PFSK-1 (cell line): ENCODE data around the gene TTC39C.

Experiments used
- FOXP2 ChIP-seq: optimal IDR thresholded peaks from 2 replicates; pipeline ENCODE3; 2011; ENCODE audit warnings: borderline replicate concordance, control low read depth, inconsistent platforms; ENCODE audit not compliant: insufficient read depth; ENCODE audit errors: extremely low read length, extremely low read depth
- POLR2AphosphoS5 ChIP-seq: IDR thresholded peaks from 2 replicates; pipeline ENCODE4 v1.6.1; 2012; ENCODE audit warnings: low read depth, mild to moderate bottlenecking, control low read depth, low read length, moderate library complexity
- REST ChIP-seq, 2 experiments: IDR thresholded peaks; 2 replicates each; pipeline versions ENCODE4 v1.6.1 to v1.8.0; 2011 to 2012; ENCODE audit warnings: low read depth in 2 of 2, low read length in 2 of 2, control low read depth in 1 of 2, inconsistent platforms in 1 of 2, mild to moderate bottlenecking in 1 of 2, moderate library complexity in 1 of 2; ENCODE audit not compliant: insufficient read depth in 1 of 2
- SIN3A ChIP-seq: IDR thresholded peaks from 2 replicates; pipeline ENCODE4 v1.6.1; 2012; ENCODE audit warnings: mild to moderate bottlenecking, low read length, moderate library complexity, borderline replicate concordance; ENCODE audit not compliant: insufficient read depth
- TAF1 ChIP-seq: IDR thresholded peaks from 2 replicates; pipeline ENCODE4 v1.6.1; 2012; ENCODE audit warnings: low read length, control low read depth, borderline replicate concordance; ENCODE audit not compliant: insufficient read depth

- TF ChIP-seq POLR2AphosphoS5 (no peak), SIN3A (no peak), FOXP2 (no peak), TAF1 (no peak), REST (IDR thresholded peaks at IDR 0.05; ENCODE audit: insufficient read depth in 1 of 2, low read depth in 2 of 2, low read length in 2 of 2) (no peak)
Observed at GRCh38 chr18:24160086-24160485, 145.5 kb downstream of the TTC39C start.
